Effector memory CD8-positive, alpha-beta T cell (primary cell): ENCODE data around the gene TIMM17B.
"Not testable (repeated sequence)": the region's sequence is repeated elsewhere in the genome, so short reads cannot be mapped to it uniquely, and the experiment has no call there.

ENCODE experiments used
- ATAC-seq: fragments of 150-1000 bp; cut with Tn5 transposase; replicated peaks from 2 replicates; pipeline ENCODE4 v1.10.0; 2021; ENCODE audit warnings: mild to moderate bottlenecking, moderate library complexity
- DNase-seq, 3 experiments: peaks; one replicate each; pipeline ENCODE4 v3.0.0; 2021
- H3K27ac Mint-ChIP-seq, 2 donors: one replicate each; pipeline ENCODE4 v1.8.0; 2022; ENCODE audit warnings: mild to moderate bottlenecking in 2 of 2, mixed read lengths in 2 of 2, moderate library complexity in 2 of 2
- H3K27me3 Mint-ChIP-seq, 2 donors: one replicate each; pipeline ENCODE4 v1.8.0; 2022; ENCODE audit warnings: mixed read lengths in 2 of 2
- H3K36me3 Mint-ChIP-seq: one replicate; pipeline ENCODE4 v1.8.0; 2022; ENCODE audit warnings: mild to moderate bottlenecking, moderate library complexity, mixed read lengths; ENCODE audit not compliant: insufficient read depth
- H3K4me1 Mint-ChIP-seq, 2 donors: one replicate each; pipeline ENCODE4 v1.8.0; 2022; ENCODE audit warnings: low read depth in 2 of 2, mixed read lengths in 2 of 2
- H3K4me3 Mint-ChIP-seq, 2 donors: one replicate each; pipeline ENCODE4 v1.8.0; 2022; ENCODE audit warnings: mild to moderate bottlenecking in 2 of 2, mixed read lengths in 2 of 2, moderate library complexity in 2 of 2
- H3K9me3 Mint-ChIP-seq, 2 donors: one replicate each; pipeline ENCODE4 v1.8.0; 2022; ENCODE audit warnings: mixed read lengths in 2 of 2

The TIMM17B gene

DNA sequence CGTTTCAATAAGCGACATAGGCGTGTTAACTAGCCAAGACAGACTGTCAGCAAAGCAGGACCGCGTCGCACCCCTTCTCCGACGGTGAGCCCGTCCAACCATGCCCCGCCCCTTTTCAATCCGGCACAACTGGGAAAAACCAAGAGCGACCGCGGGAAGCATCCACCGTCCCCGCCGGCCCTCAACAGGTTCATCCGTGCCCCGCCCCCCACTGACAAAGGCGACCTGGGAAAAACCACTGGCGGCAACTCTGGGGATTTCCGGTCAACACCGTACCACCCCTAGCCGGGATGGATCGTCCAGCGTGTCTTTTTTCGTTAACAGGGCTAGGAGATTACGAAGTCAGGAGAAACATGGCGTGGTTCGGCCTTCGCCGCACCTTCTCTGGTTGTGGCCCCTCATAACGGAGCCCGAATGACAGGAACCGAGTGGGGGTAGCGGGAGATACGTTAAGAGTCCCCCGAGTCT lies 377 bp downstream of the TIMM17B start:
- H3K4me1 Mint-ChIP-seq: peaks cover 6 to 10% of the 10 kb centered on the region in 2 donors
- ATAC-seq: peak; percentile 25
- H3K27me3 Mint-ChIP-seq: no peaks in the 10 kb centered on the region
- peak in 1 of 3 experiments; percentile 48 for DNase-seq
- peak overlapping the region; percentile 80 to 90 for H3K4me3 Mint-ChIP-seq
- no peaks in the 10 kb centered on the region for H3K9me3 Mint-ChIP-seq
- H3K36me3 Mint-ChIP-seq: peaks cover 46% of the 10 kb centered on the region
- peak overlapping the region; percentile 97 to 98 for H3K27ac Mint-ChIP-seq

DNA sequence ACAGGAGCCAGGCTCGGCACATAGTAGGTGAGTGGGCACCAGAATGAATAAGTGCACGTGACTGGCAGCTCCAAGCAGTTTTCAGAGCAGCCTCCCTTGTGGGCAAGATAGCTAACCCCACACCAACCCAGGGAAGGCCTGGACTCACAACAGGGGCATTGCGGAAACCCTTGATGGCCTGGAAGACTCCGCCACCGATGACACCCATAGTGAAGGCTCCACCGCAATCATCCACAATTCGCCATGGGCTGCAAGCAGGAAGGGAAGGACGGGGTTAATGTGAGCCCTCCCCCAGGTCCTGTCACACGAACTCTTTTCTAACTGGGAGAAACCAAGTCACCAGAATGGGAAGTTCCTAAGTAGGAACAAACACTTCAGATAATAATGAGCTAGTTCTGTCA lies 957 bp downstream of the TIMM17B start:
- no peaks in the 10 kb centered on the region for H3K27me3 Mint-ChIP-seq
- H3K9me3 Mint-ChIP-seq: no peaks in the 10 kb centered on the region
- peaks cover 40% of the 10 kb centered on the region for H3K36me3 Mint-ChIP-seq
- H3K4me3 Mint-ChIP-seq: peak overlapping the region; percentile 80 to 90
- no peak for ATAC-seq
- peak overlapping the region; percentile 97 to 98 for H3K27ac Mint-ChIP-seq
- DNase-seq: no peak
- peaks cover 6 to 12% of the 10 kb centered on the region in 2 donors for H3K4me1 Mint-ChIP-seq

DNA sequence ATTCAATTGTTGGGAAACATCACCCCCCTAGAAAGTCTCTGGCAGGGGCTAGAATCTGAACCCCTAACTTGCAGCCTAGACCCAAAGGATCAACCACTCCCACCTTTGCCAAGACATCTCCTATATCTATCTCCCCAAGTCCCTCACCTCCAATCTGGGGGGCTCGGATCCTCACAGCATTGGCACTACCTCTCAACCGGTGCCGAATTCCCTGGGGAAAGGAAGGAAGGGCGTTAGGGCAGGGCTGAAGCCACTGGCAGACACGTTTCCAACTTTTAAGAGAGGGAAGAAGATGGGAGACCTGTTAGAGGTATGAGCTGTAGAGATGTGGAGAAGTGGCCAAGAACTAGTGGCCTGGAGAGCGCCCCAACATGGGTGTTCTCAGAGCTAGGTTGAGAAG lies 2.7 kb downstream of the TIMM17B start:
- Mint-ChIP-seq H3K36me3 (peaks cover 25% of the 10 kb centered on the region), H3K4me3 (peak overlapping the region in 1 of 2 donors; percentile 27)

DNA sequence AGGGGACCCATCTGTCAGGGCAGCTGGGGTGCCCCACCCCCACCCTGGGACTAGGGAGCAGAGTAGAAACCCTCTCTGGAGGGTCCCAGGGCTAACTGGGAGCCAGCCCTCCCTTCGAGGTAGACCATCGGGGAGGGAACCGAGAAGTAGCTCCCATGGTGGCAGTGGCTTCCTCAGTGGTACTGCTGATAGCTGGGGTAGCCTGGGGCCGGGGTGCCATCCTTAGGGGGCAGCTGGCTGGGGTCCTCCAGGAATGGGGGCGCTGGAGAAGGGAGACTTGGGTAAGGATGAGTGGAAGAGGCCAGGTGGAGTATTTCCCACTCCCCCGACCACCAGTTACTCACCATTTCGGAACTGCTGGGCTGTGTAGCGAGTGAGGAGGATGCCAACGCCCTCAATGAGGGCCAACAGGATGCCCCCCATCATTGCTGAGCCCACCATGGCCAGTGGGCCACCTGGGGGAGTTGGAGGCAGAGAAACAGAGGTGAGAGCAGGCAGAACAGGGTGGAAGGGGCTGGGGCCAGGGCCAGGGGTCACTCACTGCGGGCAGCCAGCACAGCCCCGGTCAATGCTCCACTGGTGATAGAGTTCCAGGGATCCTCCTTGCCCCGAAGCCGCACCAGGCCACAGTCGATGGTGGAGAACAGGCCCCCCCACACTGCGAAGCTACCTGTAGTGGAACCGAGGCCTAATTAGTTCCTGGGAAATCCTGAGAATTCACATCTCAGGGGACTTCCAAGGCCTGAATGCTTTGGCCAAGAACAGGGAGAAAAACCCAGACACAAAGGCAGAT lies 3.8 kb downstream of the TIMM17B start:
- no peak overlapping the region for H3K4me3 Mint-ChIP-seq
- no peaks in the 10 kb centered on the region for H3K9me3 Mint-ChIP-seq
- peaks cover 15 to 16% of the 10 kb centered on the region in 2 donors for H3K4me1 Mint-ChIP-seq
- DNase-seq: no peak
- no peak for ATAC-seq
- peaks cover 20% of the 10 kb centered on the region for H3K36me3 Mint-ChIP-seq
- H3K27ac Mint-ChIP-seq: no peak overlapping the region
- no peaks in the 10 kb centered on the region for H3K27me3 Mint-ChIP-seq

More for the DNA sequence above, 2.7 kb downstream of the TIMM17B start:
- Mint-ChIP-seq H3K27me3 (no peaks in the 10 kb centered on the region), H3K9me3 (no peaks in the 10 kb centered on the region), H3K4me1 (peaks cover 15 to 16% of the 10 kb centered on the region in 2 donors), H3K27ac (peak overlapping the region in 1 of 2 donors; percentile 68)
- ATAC-seq (no peak), DNase-seq (no peak)

DNA sequence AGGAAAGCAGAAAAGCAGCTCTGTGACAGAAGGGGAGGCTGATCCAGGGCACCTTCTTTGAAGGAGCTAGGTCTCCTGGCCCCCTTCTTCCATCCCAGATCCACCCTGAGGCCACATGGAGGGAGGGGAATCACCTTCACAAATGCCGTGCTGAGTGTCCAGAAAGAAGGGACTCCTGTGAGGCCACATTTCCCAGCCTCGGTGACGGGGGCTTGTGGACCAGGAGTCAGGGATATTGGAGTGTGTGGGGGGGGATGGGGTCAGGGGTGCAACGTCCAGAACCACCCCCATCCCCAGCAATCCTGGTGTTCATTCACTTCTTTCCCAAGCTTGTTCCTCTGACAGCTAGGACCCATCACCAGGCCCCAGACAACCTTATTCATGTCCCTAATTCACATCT lies 4.7 kb downstream of the TIMM17B start:
- no peak overlapping the region for H3K4me3 Mint-ChIP-seq
- ATAC-seq (no peak), DNase-seq (no peak)
- H3K27me3 Mint-ChIP-seq: no peaks in the 10 kb centered on the region
- peaks cover 15% of the 10 kb centered on the region for H3K36me3 Mint-ChIP-seq
- H3K9me3 Mint-ChIP-seq: no peaks in the 10 kb centered on the region
- H3K4me1 Mint-ChIP-seq: peaks cover 13 to 16% of the 10 kb centered on the region in 2 donors
- H3K27ac Mint-ChIP-seq: no peak overlapping the region

DNA sequence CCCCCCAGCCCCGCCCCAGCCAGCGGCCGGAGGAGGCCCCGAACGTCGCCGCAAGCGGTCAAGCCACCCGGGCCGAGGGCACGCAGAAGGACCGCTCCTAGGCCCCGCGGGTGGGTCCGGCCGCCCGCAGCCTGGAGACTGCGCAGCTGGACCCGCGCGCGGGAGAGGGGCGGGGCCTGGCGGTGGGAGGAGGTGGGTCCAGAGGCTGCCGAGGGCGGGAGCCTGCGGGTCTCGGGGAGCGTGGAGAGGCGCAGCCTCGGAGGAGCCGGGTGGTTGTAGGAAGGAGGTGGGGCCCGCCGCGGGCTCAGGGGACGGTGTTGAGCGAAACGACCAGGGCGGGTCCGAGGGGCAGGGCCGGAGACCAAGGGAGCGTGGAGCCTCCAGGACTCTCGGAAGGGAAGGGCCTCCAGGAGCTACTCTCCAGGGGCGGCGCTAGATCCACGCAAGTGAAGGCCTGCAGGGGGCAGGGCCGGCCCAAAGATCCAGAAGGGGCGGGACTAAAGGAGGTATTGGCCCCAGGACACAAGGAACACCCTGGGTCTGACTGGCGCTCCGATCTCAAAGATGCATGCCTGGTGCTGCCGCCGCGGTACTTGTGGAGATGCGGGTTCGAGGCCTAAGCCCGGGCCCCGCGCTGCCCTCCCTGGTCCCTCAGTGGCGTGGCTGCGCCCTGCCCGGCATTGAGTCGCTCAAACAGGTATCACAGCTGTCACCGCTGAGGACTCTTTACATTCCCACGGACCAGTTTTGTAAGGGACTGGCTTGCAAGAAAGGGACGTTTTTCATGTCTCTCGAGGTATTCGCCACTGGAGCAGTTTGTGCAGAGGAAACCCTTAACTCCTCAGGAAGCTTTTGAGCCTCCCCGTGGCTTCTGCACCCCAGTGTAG lies 5.9 kb downstream of the TIMM17B start:
- Mint-ChIP-seq H3K36me3 (peaks cover 3% of the 10 kb centered on the region), H3K9me3 (no peaks in the 10 kb centered on the region), H3K4me1 (peaks cover 8 to 13% of the 10 kb centered on the region in 2 donors), H3K27me3 (no peaks in the 10 kb centered on the region), H3K27ac (no peak overlapping the region), H3K4me3 (peak overlapping the region; percentile 78 to 85)
- ATAC-seq (peak; percentile 88), DNase-seq (peak; percentile 66 to 74 (median 68))

DNA sequence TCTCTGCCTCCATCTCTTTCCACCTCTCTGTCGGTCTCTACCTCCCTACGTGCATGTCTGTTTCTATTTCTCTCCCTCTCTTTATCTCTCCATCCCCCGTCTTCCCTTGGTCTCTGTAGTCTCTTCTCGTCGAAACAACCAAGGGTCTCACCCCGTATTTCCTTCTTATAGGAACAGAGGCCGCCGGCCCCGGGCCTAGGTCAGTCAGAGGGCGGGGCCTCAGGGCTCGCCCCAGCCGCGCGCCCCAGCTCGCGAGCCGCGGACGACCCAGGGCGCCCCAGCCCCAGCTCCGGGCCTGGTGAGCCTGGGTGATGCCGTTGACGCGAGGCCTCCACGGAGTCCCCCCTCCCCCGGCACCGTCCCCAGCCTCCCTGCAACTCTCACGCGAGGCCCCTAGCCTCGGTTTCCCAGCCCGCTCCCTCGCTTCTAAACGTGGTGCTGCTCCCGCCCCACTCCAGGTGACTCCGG lies 6.6 kb downstream of the TIMM17B start:
- Mint-ChIP-seq H3K27me3 (no peaks in the 10 kb centered on the region), H3K4me3 (peak overlapping the region; percentile 78 to 85), H3K4me1 (peaks cover 7 to 10% of the 10 kb centered on the region in 2 donors), H3K27ac (peak overlapping the region in 1 of 2 donors; percentile 66), H3K36me3 (peaks cover 3% of the 10 kb centered on the region), H3K9me3 (no peaks in the 10 kb centered on the region)
- ATAC-seq (peak; percentile 38), DNase-seq (peak in 1 of 3 experiments; percentile 2)

DNA sequence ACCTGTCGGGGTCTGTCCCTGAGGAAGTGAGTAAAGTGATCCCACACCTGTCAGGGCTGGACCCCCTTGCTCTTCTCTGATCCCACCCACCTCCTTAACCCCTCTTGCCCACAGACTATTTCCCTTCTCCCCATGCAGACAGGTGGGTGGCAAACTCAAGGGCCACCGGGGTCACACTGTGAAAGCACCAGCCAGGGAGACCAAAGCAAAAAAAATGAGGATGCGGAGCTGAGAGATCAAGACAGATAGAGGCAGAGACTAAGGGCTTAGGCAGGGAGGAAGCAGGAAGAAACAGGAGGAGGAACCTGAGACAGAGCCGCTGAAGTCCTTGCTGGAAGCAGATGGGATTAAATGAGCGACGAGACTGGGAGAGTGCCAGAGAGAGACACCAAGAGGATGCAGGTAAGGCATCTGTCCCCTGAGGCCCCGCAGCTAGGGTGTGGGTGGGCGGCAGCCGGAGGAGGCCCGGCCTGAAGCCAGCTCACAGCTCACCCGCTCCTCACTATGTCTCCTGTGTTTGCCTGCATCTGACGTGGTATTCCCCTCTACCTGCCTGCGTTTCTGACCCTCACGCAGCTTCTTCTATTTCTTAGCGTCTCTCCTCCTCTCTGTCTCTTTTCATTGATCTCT lies 7.2 kb downstream of the TIMM17B start:
- Mint-ChIP-seq H3K27me3 (no peaks in the 10 kb centered on the region), H3K27ac (peak overlapping the region in 1 of 2 donors; percentile 66), H3K4me1 (peaks cover 7 to 10% of the 10 kb centered on the region in 2 donors), H3K9me3 (no peaks in the 10 kb centered on the region), H3K4me3 (peak overlapping the region; percentile 78 to 85), H3K36me3 (no peaks in the 10 kb centered on the region)
- DNase-seq (no peak), ATAC-seq (no peak)

DNA sequence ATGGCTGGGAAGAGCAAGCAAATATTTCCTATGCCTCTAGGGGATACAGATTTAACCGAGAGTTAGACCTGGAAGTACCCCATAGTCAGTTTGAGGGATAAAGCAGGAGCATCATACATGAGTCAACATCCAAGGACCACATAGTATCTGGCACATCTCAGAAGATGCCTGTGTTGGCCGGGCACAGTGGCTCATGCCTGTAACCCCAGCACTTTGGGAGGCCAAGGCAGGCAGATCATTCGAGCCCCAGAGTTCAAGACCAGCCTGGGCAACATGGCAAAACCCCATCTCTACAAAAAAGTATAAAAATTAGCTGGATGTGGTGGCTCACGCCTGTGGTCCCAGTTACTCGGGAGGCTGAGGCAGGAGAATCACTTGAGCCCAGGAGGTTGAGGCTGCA lies 11.0 kb downstream of the TIMM17B start:
- not testable (repeated sequence) for H3K36me3 Mint-ChIP-seq, DNase-seq, H3K4me3 Mint-ChIP-seq, H3K9me3 Mint-ChIP-seq, H3K27me3 Mint-ChIP-seq, H3K27ac Mint-ChIP-seq, ATAC-seq
- peaks cover 4 to 10% of the 10 kb centered on the region in 2 donors for H3K4me1 Mint-ChIP-seq

DNA sequence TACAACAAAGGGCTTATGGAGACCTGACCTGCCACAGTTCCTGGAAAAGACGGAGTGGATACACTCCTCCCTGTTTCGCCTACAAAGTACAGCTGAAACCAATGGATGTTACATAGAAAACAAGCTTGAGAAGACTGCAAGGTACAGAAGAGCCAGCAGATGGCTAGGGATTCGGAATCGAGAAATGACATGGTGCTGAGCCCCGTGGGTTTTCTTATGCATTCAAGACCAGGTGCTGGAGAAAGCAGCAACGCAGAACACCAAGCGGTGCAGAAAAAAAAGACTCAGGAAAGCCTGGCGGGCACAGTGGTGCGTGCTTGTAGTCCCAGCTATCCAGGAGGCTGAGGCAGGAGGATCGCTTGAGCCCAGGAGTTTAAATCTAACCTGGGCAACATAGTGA lies 13.8 kb downstream of the TIMM17B start:
- Mint-ChIP-seq H3K27me3 (no peaks in the 10 kb centered on the region), H3K4me1 (no peaks in the 10 kb centered on the region), H3K27ac (no peak overlapping the region), H3K36me3 (no peaks in the 10 kb centered on the region), H3K9me3 (no peaks in the 10 kb centered on the region), H3K4me3 (no peak overlapping the region)
- ATAC-seq: no peak
- no peak for DNase-seq

DNA sequence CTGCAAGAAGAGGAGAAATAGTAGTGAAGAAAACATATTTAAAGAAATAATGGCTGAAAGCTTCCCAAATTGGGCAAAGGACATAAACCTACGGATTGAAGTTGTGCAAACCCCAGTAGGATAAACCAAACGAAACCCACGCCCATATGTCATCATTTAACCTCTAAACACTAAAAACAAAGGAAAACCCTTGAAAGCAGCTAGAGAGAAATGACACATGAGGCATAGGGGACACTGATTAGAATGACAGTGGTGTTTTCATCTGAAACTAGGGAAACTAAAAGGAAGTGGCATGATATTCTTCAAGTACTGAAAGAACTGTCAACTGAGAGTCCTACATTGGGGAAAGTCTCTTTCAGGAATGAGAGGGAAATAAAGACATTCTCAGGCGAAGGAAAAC lies 20.6 kb downstream of the TIMM17B start:
- not testable (repeated sequence) for H3K9me3 Mint-ChIP-seq, H3K4me1 Mint-ChIP-seq, ATAC-seq, H3K27me3 Mint-ChIP-seq, H3K27ac Mint-ChIP-seq, DNase-seq, H3K4me3 Mint-ChIP-seq, H3K36me3 Mint-ChIP-seq

DNA sequence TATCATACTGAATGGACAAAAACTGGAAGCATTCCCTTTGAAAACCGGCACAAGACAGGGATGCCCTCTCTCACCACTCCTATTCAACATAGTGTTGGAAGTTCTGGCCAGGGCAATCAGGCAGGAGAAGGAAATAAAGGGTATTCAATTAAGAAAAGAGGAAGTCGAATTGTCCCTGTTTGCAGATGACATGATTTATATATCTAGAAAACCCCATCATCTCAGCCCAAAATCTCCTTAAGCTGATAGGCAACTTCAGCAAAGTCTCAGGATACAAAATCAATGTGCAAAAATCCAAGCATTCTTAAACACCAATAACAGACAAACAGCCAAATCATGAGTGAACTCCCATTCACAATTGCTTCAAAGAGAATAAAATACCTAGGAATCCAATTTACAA lies 25.6 kb downstream of the TIMM17B start:
- H3K27me3 Mint-ChIP-seq, H3K9me3 Mint-ChIP-seq, H3K4me1 Mint-ChIP-seq, H3K27ac Mint-ChIP-seq, H3K36me3 Mint-ChIP-seq, ATAC-seq, DNase-seq, H3K4me3 Mint-ChIP-seq: not testable (repeated sequence)

DNA sequence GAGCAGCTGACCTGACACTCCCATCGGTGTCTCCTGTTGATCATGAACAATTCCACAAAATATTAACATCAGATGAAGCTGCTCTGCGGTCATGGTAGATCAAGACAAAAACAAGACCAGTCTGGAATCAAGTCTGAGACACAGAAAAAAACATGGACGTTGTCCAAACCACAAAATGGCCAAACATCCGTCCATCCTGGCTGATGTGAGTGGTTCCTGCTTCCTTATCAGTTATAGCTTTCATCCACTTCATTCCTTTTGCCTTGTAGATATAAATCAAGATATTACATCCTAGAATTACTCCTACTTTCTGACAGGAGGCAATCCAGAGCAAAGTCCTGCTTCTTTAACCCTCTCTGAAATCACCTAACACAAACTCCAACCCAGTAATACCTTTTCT lies 33.4 kb downstream of the TIMM17B start:
- Mint-ChIP-seq H3K27ac (no peak overlapping the region), H3K9me3 (no peaks in the 10 kb centered on the region), H3K27me3 (peaks cover 5 to 7% of the 10 kb centered on the region in 2 donors), H3K4me3 (no peak overlapping the region), H3K36me3 (no peaks in the 10 kb centered on the region), H3K4me1 (no peaks in the 10 kb centered on the region)
- ATAC-seq (no peak), DNase-seq (no peak)
